CD4-positive, alpha-beta T cell treated with Interleukin-17A for 1 hour (primary cell): ENCODE results near the gene EFCAB6.

ENCODE experiments used
- DNase-seq: peaks from one replicate; pipeline ENCODE4 v3.0.0-alpha.2; 2020

The EFCAB6 gene

GRCh38 chr22:43744700-43745410 lies 67.2 kb downstream of the EFCAB6 start:
- no peak for DNase-seq

DNA sequence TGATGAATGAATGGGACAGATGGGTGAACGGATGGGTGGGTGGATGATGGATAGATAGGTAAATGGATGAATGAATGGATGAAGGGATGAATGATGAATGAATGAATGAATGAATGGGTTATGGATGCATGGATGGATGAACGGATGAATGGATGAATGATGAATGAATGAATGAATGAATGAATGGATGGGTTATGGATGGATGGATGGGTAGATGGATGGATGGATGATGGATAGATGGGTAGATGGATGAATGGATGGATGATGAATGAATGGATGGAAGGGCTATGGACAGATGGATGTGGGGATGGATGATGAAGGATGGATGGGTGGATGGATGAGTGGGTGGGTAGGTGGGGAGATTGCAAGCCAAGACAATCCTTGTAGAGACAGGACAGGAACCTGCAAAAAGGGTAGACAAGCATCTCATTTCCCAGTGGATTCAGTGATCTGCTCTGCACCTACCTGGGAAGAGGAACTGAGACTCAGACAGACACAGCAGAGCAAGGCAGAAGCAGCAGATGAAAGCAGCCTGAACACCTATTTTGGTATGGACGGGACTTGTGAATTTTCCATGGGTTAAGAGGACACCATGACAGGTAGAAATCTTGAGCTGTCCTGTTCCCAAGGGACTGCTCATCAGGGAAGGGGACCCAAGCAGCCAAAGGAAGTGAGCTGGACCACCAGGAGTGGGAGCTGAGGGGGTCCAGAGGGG lies 68.0 kb downstream of the EFCAB6 start:
- DNase-seq: no peak

DNA sequence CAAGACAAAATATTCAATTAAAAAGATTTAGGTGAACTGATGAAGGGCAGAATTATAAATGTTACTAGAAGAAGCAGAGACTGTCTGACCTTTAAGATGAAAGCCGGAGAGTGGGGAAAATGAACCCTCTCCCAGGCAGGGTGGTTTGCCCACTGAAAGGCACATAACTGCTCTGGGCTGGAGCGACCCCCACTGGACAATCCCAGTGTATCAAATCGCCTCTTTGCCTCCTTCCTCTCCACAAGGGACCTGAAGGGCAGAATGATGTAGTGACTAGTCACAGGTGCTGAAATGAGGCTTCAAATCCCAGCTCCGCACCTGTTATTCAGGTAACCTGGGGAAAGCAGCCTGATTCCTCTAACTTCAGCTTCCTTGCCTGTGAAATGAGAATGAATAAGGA lies 69.0 kb downstream of the EFCAB6 start:
- DNase-seq: no peak

GRCh38 chr22:43742154-43742950 lies 69.8 kb downstream of the EFCAB6 start:
- DNase-seq: no peak

DNA sequence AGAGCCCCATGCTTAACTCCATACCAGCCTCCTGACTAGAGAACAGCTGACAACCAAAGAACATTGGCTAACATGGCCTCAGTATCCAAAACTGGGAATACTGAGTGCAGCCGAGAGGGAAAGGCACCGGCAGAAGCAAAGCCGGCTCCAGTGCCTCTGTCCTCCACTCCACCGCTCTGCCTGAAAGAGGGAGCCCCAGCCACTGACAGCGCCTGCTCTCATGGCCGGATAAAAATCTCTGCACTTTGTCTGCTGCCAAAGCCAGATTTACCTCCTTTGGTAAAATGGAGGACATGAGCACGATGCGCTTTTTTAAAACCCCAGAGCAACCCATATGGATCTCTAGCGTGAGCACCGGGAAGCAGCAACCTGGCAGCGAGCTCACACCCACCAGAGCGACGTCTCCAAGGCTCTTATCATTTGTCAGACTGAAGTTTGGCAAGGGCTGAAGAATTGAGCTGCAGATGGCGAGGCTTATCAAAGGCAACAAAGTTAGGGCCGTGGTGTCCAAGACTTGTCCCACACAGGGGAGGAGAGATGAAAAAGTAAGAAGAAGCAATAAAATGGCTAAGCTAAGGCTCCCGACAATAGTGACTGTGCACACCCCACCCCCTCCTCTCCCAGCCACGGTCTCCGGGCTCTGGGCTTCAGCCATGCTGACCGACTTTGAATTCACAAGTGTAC lies 71.4 kb downstream of the EFCAB6 start:
- no peak for DNase-seq

GRCh38 chr22:43739851-43740379 lies 72.2 kb downstream of the EFCAB6 start:
- DNase-seq: no peak

GRCh38 chr22:43737150-43737828 lies 74.8 kb downstream of the EFCAB6 start:
- DNase-seq: no peak

DNA sequence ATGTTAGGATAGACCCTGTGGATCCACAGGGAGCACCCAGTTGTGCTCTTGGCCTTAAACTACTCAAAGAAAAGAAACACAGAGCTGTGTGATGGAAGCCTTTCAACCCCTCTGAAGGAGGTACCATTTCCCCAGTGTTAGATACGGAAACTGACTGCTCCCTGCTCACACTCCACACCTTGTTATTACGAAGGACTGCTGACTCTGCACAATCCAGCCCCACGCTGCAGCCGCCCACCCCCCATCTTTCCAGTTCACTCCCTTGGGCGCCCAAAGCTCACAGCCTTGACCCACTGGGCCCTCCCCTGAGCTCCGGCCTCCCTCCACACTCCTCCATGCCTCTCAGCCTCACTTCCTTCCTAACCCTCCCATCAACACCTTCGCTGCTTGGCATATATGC lies 75.5 kb downstream of the EFCAB6 start:
- no peak for DNase-seq

DNA sequence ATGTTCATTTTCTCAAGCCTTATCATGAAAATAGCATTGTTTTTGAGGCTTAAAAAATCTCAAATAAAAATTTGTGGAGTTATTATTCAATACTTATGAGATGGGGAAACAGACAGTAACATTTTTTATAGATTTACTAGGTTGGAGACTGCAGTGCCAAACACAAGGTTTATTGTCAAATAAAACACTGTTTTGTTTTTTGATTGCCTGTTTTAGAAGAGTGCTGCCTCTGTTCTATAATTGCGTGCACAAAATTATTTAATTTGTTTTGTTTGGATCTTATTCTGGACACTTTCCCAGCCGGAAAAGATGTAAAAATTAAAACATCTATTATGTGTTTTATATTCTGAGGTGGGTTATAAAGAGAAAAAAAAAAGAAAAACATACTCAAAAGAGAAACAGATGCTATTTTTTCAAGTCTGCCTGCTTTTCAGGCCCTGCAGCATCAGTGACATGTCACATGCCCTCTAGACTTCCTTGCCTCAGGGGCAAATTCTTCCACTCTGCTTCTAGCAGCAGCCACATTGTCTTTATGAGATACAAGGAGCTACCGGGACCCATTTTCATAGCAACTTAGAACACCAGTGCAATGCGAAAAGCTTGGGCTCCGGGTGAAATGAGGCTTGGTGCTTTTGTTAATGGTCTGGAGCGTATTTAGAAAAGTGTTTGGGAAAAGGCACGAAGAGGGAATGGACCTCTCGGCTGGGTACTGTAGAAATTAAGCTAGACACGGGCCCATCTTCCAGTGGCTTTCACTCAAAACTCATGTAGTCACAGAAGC lies 77.5 kb downstream of the EFCAB6 start:
- DNase-seq: no peak

GRCh38 chr22:43733138-43733537 lies 79.0 kb downstream of the EFCAB6 start:
- DNase-seq: no peak

DNA sequence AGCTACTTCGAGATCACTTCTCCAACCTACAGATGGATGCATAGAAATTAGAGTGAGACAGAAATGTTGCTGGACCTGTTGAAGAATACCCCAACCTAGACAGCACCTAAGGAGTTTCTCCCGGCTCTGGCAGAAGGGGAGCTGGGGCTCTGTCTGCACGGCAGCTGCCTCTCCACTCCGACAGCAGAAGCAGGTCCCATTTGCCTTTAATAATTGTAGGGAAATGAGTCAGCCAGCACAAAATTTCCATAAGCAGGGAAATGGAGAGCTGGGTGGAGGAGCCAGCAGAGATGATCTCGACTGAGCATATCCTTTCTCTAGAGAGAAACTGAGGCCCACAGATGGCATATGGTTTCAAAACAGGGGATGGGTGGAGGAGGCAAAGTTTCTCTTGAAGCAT lies 80.1 kb downstream of the EFCAB6 start:
- no peak for DNase-seq

DNA sequence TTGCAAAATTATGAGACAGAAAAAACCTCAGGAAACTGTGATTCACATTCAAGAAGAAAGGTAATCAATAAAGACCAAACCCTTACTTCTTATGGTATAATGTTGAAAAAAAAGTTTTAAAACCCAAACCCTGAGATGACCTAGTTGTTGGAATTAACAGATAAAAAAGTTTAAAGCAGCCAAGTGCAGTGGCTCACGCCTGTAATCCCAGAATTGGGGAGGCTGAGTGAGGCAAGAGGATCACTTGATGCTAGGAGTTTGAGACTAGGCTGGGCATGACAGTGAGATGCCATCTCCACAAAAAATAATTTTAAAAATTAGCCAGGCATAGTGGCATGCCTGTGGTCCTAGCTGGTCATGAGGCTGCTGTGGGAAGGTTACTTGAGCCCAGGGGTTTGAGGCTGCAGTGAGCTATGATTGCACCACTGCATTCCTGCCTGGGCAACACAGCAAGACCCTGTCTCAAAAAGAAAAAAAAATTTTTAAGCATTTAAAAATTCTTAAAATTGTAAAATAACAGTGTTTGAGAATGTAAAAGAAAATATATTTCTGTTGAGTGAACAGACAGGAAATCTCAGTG lies 85.1 kb downstream of the EFCAB6 start:
- no peak for DNase-seq

GRCh38 chr22:43726322-43726721 lies 85.8 kb downstream of the EFCAB6 start:
- no peak for DNase-seq

DNA sequence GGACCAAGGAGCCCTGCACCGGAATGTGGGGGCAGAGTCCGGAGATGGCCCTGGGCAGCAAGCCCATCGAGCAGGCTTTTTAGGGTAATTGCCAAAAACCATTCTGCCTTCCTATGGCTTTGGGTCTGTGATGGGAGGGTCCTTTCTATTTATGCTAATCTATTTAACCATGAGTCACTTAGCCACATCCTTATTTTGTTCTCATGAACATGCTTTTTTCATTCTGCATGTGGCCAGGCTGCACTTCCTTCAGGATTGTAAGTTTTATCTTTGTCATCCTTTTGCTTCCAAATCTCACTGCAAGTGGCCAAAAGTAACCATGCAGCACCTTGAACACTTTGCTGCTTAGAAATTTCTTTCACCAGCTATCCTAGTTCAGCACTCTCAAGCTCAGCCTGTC lies 88.3 kb downstream of the EFCAB6 start:
- DNase-seq: no peak

- no peak for DNase-seq
These were observed 89.7 kb downstream of the EFCAB6 start for GRCh38 chr22:43722444-43722843.

DNA sequence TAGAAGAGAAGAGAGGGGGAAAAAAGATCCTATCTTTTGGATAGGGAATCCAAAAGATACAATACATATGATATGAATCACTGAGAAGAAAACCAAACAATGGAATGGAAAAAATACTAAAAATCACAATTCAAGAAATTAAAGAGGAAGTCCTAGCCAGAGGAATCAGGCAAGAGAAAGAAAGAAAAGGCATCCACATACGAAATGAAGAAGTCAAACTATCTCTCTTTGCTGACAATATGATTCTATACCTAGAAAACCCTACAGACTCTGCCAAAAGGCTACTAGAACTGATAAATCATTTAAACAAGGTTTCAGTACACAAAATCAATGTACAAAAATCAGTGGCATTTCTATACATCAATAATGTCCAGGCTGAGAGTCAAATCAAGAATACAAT lies 91.4 kb downstream of the EFCAB6 start:
- no peak for DNase-seq

GRCh38 chr22:43714104-43714503 lies 98.0 kb downstream of the EFCAB6 start:
- no peak for DNase-seq

- no peak for DNase-seq
These were observed 100.4 kb downstream of the EFCAB6 start for GRCh38 chr22:43711681-43712080.

DNA sequence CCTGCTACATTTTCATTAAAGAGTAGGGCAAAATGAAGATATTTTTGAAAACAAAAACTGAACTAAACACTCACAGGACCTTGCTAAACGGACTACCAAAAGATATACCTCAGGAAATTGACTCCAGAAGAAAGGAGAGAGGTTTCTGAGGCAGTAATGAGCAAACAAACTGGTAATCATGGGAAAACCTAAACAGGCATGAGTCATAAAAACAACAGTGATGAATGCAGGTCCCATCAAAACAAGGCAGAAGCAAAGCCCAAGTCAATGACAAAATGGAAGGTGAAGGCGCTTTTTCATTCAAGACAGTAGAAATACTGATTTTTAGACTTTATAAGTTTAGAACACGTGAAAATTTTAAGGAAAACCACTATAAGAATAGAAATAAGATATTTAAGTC lies 104.5 kb downstream of the EFCAB6 start:
- DNase-seq: no peak

DNA sequence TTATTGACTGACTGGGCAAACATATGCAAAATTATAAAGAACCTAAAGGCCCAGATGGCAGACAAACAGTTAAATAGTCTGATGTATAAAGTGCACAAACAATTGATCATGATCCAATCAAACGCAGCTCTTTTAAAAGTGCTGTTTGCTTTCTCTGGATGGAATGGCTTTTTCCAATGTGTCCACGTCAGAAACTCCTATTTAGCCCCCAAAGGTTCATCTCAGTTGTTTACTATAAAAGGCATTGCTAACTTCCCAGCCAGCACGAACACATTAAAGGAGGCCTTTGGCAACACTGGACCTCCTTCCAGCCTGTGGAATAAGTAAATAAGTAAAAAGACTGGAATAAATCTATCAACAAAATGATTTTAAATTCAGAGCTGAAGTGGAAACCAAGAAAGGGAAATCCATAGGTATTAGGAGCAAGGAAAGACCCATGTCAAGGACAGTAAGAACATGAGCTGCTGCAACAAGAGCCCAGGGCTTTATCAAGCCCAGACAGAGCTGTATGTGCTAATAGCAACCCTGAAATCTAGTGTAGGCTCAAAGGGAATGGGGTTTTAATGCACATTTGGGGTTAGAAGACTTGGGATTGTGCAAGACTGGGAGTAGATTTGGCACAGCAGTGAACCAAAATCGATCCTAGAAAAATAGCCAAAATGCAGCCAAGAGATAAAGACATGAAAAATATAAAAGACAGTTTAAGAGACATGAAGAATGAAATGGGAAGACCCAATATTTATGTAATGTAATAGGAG lies 105.4 kb downstream of the EFCAB6 start:
- no peak for DNase-seq
